H9 (cell line): ENCODE data around the gene HELQ. TPM values are rescaled to one million over a fixed set of nuclear protein-coding genes. Genes with fewer than 3 reads are reported as not detected.

Source experiments
- DNase-seq: peaks from one replicate; pipeline ENCODE4 v3.0.0-alpha.2; 2017
- H2AFZ ChIP-seq: one replicate; pipeline ENCODE4 v1.6.1; 2013; ENCODE audit warnings: mild to moderate bottlenecking, low read length, control low read depth, moderate library complexity
- H2AK5ac ChIP-seq: 2 replicates; pipeline ENCODE4 v1.6.1; 2013; ENCODE audit warnings: low read length, control low read depth, mixed read lengths; ENCODE audit not compliant: insufficient read length
- H2BK120ac ChIP-seq: one replicate; pipeline ENCODE4 v1.6.1; 2013; ENCODE audit warnings: low read depth, mild to moderate bottlenecking, low read length, control low read depth, inconsistent platforms; ENCODE audit not compliant: poor library complexity, severe bottlenecking
- H2BK12ac ChIP-seq: 2 replicates; pipeline ENCODE4 v1.6.1; 2013; ENCODE audit warnings: low read length, control low read depth, mixed read lengths, low read depth; ENCODE audit not compliant: insufficient read length
- H2BK15ac ChIP-seq: 2 replicates; pipeline ENCODE4 v1.6.1; 2013; ENCODE audit warnings: low read depth, low read length, control low read depth
- H2BK20ac ChIP-seq: one replicate; pipeline ENCODE4 v1.6.1; 2013; ENCODE audit warnings: low read depth, mild to moderate bottlenecking, low read length, control low read depth, inconsistent platforms; ENCODE audit not compliant: poor library complexity, severe bottlenecking
- H2BK5ac ChIP-seq: 2 replicates; pipeline ENCODE4 v1.6.1; 2013; ENCODE audit warnings: low read length, control low read depth, mixed read lengths; ENCODE audit not compliant: insufficient read length
- H3K14ac ChIP-seq: 2 replicates; pipeline ENCODE4 v1.6.1; 2013; ENCODE audit warnings: low read length, control low read depth; ENCODE audit not compliant: insufficient read depth
- H3K18ac ChIP-seq: 2 replicates; pipeline ENCODE4 v1.6.1; 2013; ENCODE audit warnings: low read depth, mild to moderate bottlenecking, mixed read lengths, low read length, control low read depth; ENCODE audit not compliant: insufficient read length
- H3K23ac ChIP-seq: 2 replicates; pipeline ENCODE4 v1.6.1; 2013; ENCODE audit warnings: low read length, control low read depth, mixed read lengths, low read depth; ENCODE audit not compliant: insufficient read length
- H3K23me2 ChIP-seq: 2 replicates; pipeline ENCODE4 v1.6.1; 2013; ENCODE audit warnings: low read depth, mild to moderate bottlenecking, mixed read lengths, low read length, control low read depth; ENCODE audit not compliant: insufficient read length, poor library complexity, severe bottlenecking
- H3K27ac ChIP-seq: 2 replicates; pipeline ENCODE4 v1.5.1; 2013; ENCODE audit warnings: low read length, control low read depth, mixed read lengths, low read depth; ENCODE audit not compliant: insufficient read length
- H3K27me3 ChIP-seq: 2 replicates; pipeline ENCODE4 v1.6.1; 2013; ENCODE audit warnings: low read length, control low read depth, inconsistent platforms; ENCODE audit not compliant: insufficient read depth
- H3K4ac ChIP-seq: 2 replicates; pipeline ENCODE4 v1.6.1; 2013; ENCODE audit warnings: low read depth, mild to moderate bottlenecking, control low read depth, inconsistent platforms, low read length, moderate library complexity
- H3K4me1 ChIP-seq: 2 replicates; pipeline ENCODE4 v1.6.1; 2013; ENCODE audit warnings: low read length, control low read depth, inconsistent platforms; ENCODE audit not compliant: insufficient read depth
- H3K4me2 ChIP-seq: 2 replicates; pipeline ENCODE4 v1.6.1; 2013; ENCODE audit warnings: low read length, control low read depth, mixed read lengths; ENCODE audit not compliant: insufficient read length, insufficient read depth
- H3K56ac ChIP-seq: 2 replicates; pipeline ENCODE4 v1.6.1; 2013; ENCODE audit warnings: low read depth, mild to moderate bottlenecking, mixed read lengths, low read length, control low read depth; ENCODE audit not compliant: insufficient read length
- H3K79me1 ChIP-seq: 2 replicates; pipeline ENCODE4 v1.6.1; 2013; ENCODE audit warnings: low read depth, mild to moderate bottlenecking, moderate library complexity, low read length, control low read depth, inconsistent platforms; ENCODE audit not compliant: insufficient read depth, poor library complexity, severe bottlenecking
- H3K79me2 ChIP-seq: 2 replicates; pipeline ENCODE4 v1.6.1; 2013; ENCODE audit warnings: low read length, control low read depth, inconsistent platforms; ENCODE audit not compliant: insufficient read depth
- H3K9ac ChIP-seq: 2 replicates; pipeline ENCODE4 v1.6.1; 2013; ENCODE audit warnings: low read length, control low read depth, mixed read lengths; ENCODE audit not compliant: insufficient read length; ENCODE audit errors: extremely low read depth
- H3K9me3 ChIP-seq: one replicate; pipeline ENCODE4 v1.6.1; 2013; ENCODE audit warnings: low read depth, low read length, inconsistent platforms; ENCODE audit not compliant: control insufficient read depth
- H3T11ph ChIP-seq: one replicate; pipeline ENCODE4 v1.6.1; 2013; ENCODE audit warnings: mild to moderate bottlenecking, low read length, control low read depth, inconsistent platforms
- H4K20me1 ChIP-seq: one replicate; pipeline ENCODE4 v1.6.1; 2013; ENCODE audit not compliant: control insufficient read depth, insufficient read length, insufficient read depth
- H4K5ac ChIP-seq: 2 replicates; pipeline ENCODE4 v1.6.1; 2013; ENCODE audit warnings: low read depth, mild to moderate bottlenecking, mixed read lengths, low read length, control low read depth; ENCODE audit not compliant: insufficient read length
- H4K8ac ChIP-seq: replicated peaks from 2 replicates; pipeline ENCODE4 v1.6.1; 2013; ENCODE audit warnings: low read length, control low read depth, mixed read lengths, low read depth; ENCODE audit not compliant: insufficient read length
- H4K91ac ChIP-seq: 2 replicates; pipeline ENCODE4 v1.6.1; 2013; ENCODE audit warnings: low read depth, mild to moderate bottlenecking, moderate library complexity, mixed read lengths, low read length, control low read depth; ENCODE audit not compliant: insufficient read length
- H3K27ac Mint-ChIP-seq, 3 experiments: 2 replicates in 2 of 3; 3 replicates in 1 of 3; pipeline ENCODE4 v1.8.0; 2020 to 2021; ENCODE audit warnings: mixed read lengths in 3 of 3, mild to moderate bottlenecking in 1 of 3, moderate library complexity in 1 of 3
- H3K27me3 Mint-ChIP-seq: 2 replicates; pipeline ENCODE4 v1.8.0; 2021; ENCODE audit warnings: low read depth, mild to moderate bottlenecking, moderate library complexity, mixed read lengths
- H3K36me3 Mint-ChIP-seq, 3 experiments: 2 replicates in 2 of 3; 3 replicates in 1 of 3; pipeline ENCODE4 v1.8.0; 2020 to 2021; ENCODE audit warnings: low read depth in 3 of 3, mixed read lengths in 3 of 3; ENCODE audit not compliant: insufficient read depth in 1 of 3
- H3K4me1 Mint-ChIP-seq, 2 experiments: 2 replicates each; pipeline ENCODE4 v1.8.0; 2020; ENCODE audit warnings: mixed read lengths in 2 of 2
- H3K4me3 Mint-ChIP-seq, 2 experiments: 2 replicates in 1 of 2; 3 replicates in 1 of 2; pipeline ENCODE4 v1.8.0; 2020 to 2021; ENCODE audit warnings: mild to moderate bottlenecking in 2 of 2, mixed read lengths in 2 of 2, moderate library complexity in 1 of 2
- H3K9me3 Mint-ChIP-seq, 2 experiments: 2 replicates in 1 of 2; 3 replicates in 1 of 2; pipeline ENCODE4 v1.8.0; 2020; ENCODE audit warnings: mild to moderate bottlenecking in 2 of 2, mixed read lengths in 2 of 2, moderate library complexity in 1 of 2
- WGBS: extraction: QIAGEN DNeasy Blood & Tissue Kit; methylation state at CpG from one replicate; pipeline ENCODE4 v1.1.7; 2013; ENCODE audit warnings: missing lambda C conversion rate, low lambda C conversion rate, mixed read lengths; ENCODE audit not compliant: insufficient read length; ENCODE audit errors: extremely low coverage; 5-methylcytosine and 5-hydroxymethylcytosine counted together
- total RNA-seq: library from RNA; stranded (reverse); gene quantifications from 2 replicates; pipeline ENCODE4 v1.2.1, GENCODE V29; 2021
- TF ChIP-seq, protein P1 (sequence below): fragments of 200-600 bp; sonication (generic); conservative IDR thresholded peaks from 3 replicates; pipeline ENCODE4 v1.8.0; 2021; ENCODE audit warnings: antibody characterized with exemption, mild to moderate bottlenecking

HELQ gene
- total RNA-seq, 1 experiment from 2014 or later, result 16.2 TPM

DNA sequence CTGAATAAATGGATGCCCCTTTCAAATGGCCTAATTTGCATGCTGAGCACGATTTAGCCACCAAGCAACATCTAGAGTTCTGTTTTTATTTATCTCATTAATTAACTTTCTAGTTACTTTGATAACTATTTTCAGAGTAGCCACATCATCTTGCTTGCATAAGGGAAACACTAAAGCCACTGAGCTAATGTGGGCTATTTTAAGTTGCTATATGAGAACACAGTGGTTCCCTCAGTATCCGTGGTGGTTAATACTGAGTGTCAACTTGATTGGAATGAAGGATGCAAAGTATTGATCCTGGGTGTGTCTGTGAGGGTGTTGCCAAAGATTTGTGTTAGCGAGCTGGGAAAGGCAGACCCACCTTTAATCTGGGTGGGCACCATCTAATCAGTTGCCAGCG lies 95.6 kb downstream of the HELQ start:
- no peak overlapping the region for H2AK5ac ChIP-seq
- no peak overlapping the region for H3K4ac ChIP-seq
- no peak overlapping the region for H3K18ac ChIP-seq
- DNase-seq, result no peak
- no peak overlapping the region for H2BK12ac ChIP-seq
- H3K4me1 ChIP-seq, result peaks cover 2% of the 10 kb centered on the region
- no peaks in the 10 kb centered on the region for H3K79me2 ChIP-seq
- TF ChIP-seq, protein P1, sequence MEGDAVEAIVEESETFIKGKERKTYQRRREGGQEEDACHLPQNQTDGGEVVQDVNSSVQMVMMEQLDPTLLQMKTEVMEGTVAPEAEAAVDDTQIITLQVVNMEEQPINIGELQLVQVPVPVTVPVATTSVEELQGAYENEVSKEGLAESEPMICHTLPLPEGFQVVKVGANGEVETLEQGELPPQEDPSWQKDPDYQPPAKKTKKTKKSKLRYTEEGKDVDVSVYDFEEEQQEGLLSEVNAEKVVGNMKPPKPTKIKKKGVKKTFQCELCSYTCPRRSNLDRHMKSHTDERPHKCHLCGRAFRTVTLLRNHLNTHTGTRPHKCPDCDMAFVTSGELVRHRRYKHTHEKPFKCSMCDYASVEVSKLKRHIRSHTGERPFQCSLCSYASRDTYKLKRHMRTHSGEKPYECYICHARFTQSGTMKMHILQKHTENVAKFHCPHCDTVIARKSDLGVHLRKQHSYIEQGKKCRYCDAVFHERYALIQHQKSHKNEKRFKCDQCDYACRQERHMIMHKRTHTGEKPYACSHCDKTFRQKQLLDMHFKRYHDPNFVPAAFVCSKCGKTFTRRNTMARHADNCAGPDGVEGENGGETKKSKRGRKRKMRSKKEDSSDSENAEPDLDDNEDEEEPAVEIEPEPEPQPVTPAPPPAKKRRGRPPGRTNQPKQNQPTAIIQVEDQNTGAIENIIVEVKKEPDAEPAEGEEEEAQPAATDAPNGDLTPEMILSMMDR, result no peak
- H3K9me3 ChIP-seq, result no peaks in the 10 kb centered on the region
- H2AFZ ChIP-seq, result no peak overlapping the region
- no peak overlapping the region for H3K27ac Mint-ChIP-seq
- H2BK5ac ChIP-seq, result no peak overlapping the region
- no peak overlapping the region for H3K23ac ChIP-seq
- no peak overlapping the region for H3K14ac ChIP-seq
- H3K56ac ChIP-seq, result no peak overlapping the region
- H3K4me1 Mint-ChIP-seq, result peaks cover 13% of the 10 kb centered on the region in 2 experiments
- H4K8ac ChIP-seq, result no peak overlapping the region
- no peaks in the 10 kb centered on the region for H3K27me3 ChIP-seq
- no CpG with 5 or more reads among the region's 4 CpGs for WGBS
- no peak overlapping the region for H2BK120ac ChIP-seq
- H4K20me1 ChIP-seq, result no peaks in the 10 kb centered on the region
- H3K23me2 ChIP-seq, result no peaks in the 10 kb centered on the region
- H3T11ph ChIP-seq, result no peak overlapping the region
- no peaks in the 10 kb centered on the region; a peak in 1 of 5 replicates for H3K9me3 Mint-ChIP-seq
- H4K91ac ChIP-seq, result no peak overlapping the region
- no peak overlapping the region for H2BK20ac ChIP-seq
- no peak overlapping the region for H3K9ac ChIP-seq
- H3K27me3 Mint-ChIP-seq, result no peaks in the 10 kb centered on the region
- H3K4me2 ChIP-seq, result no peak overlapping the region
- no peaks in the 10 kb centered on the region; a peak in 1 of 7 replicates for H3K36me3 Mint-ChIP-seq
- H3K79me1 ChIP-seq, result no peaks in the 10 kb centered on the region
- H3K27ac ChIP-seq, result no peak overlapping the region
- no peak overlapping the region for H3K4me3 Mint-ChIP-seq
- H4K5ac ChIP-seq, result no peak overlapping the region
- no peak overlapping the region for H2BK15ac ChIP-seq
